Raji (cell line): Measurements from ENCODE around the gene FOXO6.

Experiments
- POLR2A ChIP-seq: IDR thresholded peaks from 2 replicates; pipeline ENCODE4 v1.6.1; 2011; ENCODE audit warnings: low read depth, low read length, control low read depth; ENCODE audit not compliant: insufficient read depth

Gene FOXO6

DNA sequence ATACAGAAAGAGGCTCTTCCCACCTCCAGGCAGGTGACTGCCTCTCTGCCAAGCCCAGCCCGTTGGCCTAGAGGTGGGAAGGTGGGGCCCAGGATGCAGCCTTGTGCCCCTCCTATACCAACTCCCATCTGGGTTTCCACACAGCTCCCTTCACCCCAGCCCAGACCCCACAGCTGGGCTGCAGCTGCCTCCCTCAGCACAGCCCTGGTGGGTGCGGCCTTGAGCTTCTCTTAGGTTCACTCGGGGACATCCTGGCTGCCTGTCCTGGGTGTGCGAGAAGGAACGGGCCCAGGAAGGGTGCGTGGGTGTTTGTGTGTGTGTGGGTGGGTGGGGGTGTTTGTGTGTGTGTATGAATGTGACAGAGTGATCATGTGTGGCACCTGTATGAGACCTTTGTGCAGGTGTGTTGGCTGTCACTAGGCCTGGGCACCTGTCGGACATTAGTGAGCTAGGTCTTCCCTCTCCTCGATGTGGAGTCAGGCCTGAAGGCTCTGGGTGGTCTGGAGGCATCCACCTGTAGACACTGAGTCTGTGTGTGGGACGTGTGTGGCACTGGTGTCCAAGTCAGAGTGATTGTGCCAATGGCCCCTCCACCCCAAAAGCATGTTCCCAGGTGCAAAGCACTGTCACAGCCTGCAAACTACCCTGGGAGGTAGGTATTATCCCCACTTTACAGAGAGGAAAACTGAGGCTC, 30.7 kb downstream of the FOXO6 start:
- no peak for TF ChIP-seq POLR2A

DNA sequence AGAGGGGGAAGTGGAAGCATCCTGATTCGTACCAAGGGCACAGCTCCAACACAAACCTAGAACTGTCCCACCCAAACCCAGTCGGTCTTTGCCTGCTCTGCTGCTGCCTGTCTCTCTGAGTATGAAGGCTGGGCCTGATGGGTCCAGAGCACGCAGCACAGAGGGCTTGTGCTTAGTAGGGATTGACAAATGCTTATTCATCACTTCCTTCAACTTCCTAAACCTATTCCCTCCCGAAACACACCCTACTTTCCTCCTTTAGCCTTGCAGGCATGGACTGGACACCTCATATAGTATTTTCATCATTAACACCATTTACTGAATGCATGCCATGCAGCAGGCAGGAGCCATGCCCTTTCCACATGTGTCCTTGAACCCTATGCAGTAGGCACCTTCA, 31.3 kb downstream of the FOXO6 start:
- TF ChIP-seq POLR2A: no peak

DNA sequence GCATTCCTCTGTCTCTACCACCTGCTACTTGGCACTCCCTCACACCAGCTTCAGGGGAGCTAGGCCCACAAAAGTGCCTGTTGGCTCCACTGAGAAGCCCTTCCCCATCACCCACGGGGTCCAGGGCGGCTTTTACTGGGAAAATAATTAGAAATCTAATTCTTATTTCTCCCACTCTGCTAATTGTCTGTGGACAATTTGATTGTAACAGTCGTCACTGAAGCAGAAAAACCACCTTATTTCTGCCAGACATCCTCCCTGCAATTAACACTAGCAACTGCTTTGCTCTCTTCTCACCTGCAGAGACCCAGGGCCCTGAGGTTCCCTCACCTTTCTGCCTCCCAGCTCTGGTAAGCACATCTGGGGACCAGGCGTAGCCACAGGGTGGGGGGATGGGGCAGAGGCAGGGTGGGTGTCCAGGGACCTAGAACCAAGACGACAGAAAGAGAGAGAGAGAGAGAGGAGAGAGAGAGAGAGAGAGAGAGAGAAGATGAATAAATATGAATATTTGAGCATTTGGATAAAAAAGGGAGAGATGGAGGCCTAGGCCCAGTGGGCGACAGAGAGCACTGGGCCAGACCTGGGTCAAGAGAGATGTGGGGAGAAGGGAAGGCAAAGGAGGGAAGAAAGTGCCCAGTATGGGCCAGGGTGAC, 32.6 kb downstream of the FOXO6 start:
- TF ChIP-seq POLR2A: no peak

DNA sequence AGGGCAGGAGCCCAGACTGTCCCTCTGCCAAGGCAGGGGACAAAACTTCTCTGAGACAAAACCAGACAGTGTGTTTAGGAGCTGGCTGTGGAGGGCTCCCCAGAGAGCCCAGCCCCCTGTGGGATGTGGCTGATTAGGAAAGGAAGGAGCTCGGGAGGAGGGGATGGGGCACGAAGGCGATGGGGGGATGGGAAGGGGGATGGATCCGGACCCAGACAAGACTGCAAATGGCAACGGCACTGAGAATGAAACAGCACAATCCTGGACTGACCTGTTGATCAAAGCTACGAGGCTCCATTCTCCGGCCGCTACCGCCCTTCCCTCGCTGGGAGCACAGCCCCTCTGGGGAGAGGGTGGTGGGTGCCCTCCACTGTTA, 33.1 kb downstream of the FOXO6 start:
- no peak for TF ChIP-seq POLR2A

DNA sequence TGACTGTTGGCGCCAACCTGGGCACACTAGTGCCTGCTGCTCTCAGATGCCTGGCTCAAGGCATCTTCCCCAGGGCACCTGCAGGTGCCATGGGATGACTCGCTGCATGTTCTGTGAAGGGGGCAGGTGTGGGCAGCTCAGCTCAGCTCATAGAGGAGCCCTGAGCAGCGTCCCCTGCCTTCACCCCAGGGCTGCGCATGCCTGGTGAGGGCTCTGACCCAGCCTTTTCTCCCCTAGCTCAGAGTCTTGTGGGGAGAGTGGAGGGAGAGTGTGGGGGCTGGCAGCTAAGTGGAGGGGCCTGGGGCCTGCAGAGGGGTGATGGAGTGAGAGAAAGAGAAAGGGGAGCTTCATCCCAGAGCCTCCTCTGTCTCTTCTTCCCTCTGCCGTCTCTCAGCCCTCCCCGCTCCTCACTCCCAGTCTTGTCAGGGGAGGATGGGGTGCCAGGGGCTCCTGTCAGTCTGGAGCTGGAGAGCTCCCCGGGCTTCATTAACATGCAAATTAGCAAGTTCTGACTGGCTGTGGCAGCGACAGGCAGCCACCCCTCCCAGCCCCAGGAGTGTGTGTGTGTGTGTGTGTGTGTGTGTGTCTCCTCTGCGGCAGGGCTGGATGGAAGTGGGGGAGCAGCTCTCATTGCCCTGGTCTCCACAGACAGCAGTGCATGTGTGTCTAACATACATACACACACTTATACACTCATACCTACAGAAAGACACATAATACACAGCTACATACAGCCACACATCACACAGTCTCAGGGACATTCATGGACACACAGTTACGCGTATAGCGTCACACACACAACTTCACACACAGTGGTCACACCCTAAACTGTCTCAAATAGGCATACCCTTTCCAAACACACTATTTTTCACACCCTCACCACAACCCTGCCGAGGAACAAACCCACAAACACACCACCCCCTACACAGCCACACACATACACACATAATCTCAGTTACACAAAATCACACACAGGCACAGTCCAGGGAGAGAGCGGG, 34.0 kb downstream of the FOXO6 start:
- no peak for TF ChIP-seq POLR2A

DNA sequence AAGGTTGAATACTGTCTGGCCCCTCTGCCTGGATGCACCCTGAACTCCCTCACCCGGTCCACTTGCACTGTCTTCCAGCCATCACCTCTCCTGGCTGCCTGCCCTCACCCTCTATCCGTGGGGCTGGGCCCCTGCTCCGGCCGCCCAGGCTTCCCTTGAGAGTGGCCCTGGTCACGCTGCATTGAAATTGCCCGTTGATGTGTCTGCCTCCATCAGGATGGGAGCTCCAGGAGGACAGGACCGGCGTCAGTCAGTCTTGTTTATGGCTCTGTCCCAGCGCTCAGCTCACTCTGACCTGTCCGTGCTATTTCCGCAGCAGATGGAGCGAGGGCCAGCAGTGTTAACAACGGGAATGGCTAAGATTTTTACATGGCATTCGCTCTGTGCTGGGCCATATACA, 34.9 kb downstream of the FOXO6 start:
- TF ChIP-seq POLR2A: no peak

DNA sequence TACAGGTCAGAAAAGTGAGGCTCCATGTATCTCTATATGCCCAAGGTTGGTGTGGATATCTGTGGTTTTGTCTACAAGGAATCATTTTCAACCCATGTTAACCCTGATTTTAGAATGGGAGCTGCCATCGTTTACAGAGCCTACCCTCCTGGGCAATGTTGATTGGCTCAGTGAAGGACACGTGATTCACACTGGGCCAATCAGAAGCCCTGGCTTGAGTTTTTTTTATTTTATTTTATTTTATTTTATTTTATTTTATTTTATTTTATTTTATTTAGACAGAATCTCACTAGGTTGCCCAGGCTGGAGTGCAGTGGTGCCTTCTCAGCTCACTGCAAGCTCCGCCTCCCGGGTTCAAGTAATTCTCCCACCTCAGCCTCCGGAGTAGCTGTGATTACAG, 35.8 kb downstream of the FOXO6 start:
- TF ChIP-seq POLR2A: no peak

DNA sequence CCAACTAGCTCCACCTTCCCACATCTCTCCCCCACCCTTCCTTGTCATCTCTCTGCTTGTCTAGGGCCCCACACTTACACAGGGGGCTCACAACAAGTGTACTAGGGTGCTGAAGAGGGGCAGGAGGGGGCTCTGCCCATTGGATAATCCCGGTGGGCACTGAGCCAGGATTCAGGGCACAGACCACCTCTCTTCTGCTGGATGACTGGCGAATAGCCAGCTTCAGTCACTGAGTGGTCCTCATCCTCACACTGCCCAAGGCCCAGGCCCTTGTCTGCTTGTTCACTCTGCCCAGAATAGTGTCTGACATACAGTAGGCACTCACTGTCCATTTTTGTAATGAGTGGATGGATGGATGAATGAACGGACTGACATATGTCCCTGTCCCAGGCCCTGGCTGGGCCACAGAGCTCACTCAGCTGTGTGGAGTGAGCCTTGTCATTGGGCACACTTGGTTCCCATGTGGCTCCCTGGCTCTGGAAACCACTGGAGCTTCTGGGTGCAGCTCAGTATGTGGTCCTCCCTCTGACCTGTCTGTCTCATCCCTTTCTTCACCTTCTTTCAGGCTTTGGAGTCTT, 36.6 kb downstream of the FOXO6 start:
- TF ChIP-seq POLR2A: no peak

DNA sequence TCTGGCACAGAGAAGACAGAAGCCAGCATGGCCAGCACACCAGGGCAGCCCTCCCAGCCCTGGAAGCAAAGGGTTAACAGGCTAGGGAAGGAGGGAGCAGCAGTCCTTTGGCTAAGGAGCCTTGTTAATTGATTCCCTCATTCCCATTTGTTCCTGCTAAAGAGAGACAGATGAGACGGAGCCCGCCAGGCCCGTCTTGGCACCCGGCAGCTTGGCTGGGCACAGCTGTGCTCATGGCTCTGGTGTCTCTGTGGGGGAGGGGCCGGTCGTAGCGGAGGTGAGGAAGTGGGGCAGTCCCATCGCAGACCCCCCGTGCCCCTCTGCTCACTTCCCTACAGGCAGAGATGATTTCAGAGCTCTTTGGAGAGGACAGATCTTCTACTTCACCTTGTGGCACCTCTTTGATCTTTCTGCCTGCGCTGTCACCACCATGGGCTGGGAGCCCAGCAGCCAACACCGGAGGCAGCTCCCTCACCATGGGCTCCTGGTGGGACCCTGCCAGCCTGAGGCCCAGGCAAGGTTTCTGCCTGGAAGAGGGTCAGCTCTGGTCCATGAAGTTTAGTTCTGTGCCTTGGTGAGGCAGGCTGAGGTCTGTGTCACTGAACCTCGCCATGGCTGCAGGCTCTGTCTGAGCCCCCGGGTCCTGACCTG, 38.0 kb downstream of the FOXO6 start:
- TF ChIP-seq POLR2A: no peak

DNA sequence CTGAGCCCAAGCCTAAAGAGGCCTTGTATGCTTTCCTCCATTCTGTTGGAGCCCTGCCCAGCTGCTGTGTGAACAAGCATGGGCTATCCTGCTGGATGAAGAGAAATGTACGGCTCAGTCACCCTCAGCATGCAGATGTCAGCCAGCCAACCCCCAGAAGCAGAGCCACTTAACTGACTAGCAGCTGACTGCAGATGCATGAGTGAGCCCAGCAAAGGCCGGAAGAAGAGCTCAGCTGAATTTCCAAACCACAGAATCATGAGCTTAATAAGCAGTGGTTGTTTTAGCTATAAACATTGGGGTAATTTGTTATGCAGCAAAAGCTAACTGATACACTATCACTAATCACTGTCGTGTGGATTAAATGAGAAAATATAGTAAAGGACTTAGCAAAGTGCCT, 39.0 kb downstream of the FOXO6 start:
- no peak for TF ChIP-seq POLR2A

DNA sequence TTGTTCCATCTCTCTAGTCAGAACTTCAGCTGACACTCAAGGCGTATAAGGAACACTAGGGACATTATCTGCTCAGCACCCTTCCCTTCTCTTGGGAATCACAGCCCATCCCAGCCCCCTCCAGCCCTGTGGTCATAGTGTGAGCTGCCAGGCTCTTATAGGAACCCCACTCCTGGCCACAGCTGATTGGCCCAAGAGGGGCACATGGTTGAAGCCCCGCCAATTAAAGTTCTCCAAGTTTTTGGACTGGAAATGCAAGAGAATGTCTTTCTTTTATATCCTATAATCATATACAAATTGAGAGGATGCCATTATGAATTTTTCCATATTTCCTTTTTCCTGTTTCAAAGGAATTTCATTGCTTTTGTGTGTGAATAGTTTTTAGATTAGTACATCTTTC, 40.7 kb downstream of the FOXO6 start:
- TF ChIP-seq POLR2A: no peak

DNA sequence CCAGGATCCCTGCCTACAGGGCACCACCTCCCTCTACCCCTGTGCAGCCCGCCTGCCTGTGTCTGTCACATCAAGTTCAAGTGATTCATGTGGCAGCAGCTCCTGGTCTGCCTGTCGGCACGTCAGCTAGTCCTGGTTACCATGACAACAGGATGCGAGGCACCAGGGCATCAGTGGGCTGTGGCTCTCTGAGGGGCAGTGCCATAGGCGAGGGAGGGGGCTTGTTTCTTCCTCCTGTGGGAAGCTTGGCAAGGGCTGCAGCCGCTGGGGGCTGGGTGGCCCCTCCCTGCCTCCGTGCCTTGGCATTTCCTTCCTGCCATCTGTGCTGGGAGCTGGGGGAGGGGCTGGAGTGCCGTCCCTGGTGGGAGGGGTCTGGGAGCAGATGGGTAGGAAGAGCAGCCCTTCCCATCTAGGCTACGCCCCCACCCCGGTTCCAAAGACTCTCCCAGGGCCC, 43.1 kb downstream of the FOXO6 start:
- no peak for TF ChIP-seq POLR2A

DNA sequence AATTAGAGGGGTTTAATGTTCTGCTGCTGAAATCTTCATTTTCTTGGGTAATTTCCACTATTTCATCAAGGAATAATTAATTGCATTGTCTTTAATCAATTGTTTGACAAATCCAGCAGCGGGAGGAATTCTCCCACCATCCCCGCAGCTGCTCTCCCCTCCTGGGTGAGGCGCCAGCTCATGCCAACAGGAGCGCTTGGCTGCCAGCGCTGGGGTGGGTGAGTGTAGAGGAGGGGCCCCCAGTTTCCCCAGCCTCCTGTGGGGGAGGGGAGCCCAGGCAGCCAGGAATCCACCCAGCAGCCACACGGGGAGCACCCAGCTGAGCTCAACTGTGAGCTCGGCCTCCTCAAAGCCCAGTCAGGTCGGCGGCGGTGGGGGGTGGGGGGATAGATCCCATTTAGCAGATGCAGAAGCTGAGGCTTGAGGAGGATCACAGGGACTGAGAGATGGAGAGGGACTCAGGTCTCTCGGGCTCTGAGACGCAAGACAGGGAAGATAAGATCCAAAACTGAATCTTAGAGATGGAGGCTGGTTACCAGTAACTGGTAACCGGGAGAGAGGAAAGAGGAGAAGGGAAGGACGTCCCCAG, 46.5 kb downstream of the FOXO6 start:
- TF ChIP-seq POLR2A: no peak

DNA sequence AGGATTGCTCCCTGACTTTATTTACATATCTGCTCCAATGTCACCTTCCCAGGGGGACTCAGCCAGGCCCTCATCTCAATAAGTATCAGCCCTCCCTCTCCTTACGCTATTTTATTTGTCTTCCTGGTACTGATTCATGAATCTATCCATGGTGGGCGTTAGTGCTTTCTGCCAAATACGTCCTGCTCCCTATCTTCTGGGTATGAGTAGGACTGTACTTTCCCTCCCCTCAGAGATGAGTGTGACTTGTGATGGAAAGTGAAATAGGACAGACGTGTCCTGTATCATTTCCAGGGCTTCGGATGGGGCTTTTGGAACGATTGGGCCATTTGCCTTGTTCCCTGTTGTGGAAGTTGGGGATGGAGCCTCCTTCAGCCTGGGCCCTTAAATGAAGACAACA, 47.5 kb downstream of the FOXO6 start:
- TF ChIP-seq POLR2A: no peak
